Measurements from ENCODE around the gene PIAS3.

The PIAS3 gene

GRCh38 chr1:145887631-145888030, 28.8 kb upstream of the PIAS3 start:
- no peak for DNase-seq (ENCODE audit: extremely low read depth, low read depth)
- TF ChIP-seq CTCF (IDR thresholded peaks at IDR 0.05; ENCODE audit: low read depth, low read length, missing control alignments): no peak
- H3K4me3 ChIP-seq (replicated peaks; ENCODE audit: low read depth, low read length): no peak overlapping the region

- no peak for TF ChIP-seq CTCF (IDR thresholded peaks at IDR 0.05; ENCODE audit: low read depth, low read length, missing control alignments)
Measured at GRCh38 chr1:145886816-145887215, 27.9 kb upstream of the PIAS3 start.

GRCh38 chr1:145886390-145886789, 27.5 kb upstream of the PIAS3 start:
- no peak for TF ChIP-seq CTCF (IDR thresholded peaks at IDR 0.05; ENCODE audit: low read depth, low read length, missing control alignments)
- H3K4me3 ChIP-seq (replicated peaks; ENCODE audit: low read depth, low read length): peak overlapping the region; percentile 53
- DNase-seq (ENCODE audit: extremely low read depth, low read depth): no peak

More at GRCh38 chr1:145886816-145887215, 27.9 kb upstream of the PIAS3 start:
- no peak for DNase-seq (ENCODE audit: extremely low read depth, low read depth)
- H3K4me3 ChIP-seq (replicated peaks; ENCODE audit: low read depth, low read length): no peak overlapping the region

GRCh38 chr1:145885738-145886287, 26.9 kb upstream of the PIAS3 start, which contains the start of gene ANKRD35:
ANKRD35 (minus strand) TSS chr1:145885866; CDS start chr1:145885758, 108 bp downstream.
- no peak for DNase-seq (ENCODE audit: extremely low read depth, low read depth)
- H3K4me3 ChIP-seq (replicated peaks; ENCODE audit: low read depth, low read length): peak within 1 kb of the TSS; percentile 53
- no peak for TF ChIP-seq CTCF (IDR thresholded peaks at IDR 0.05; ENCODE audit: low read depth, low read length, missing control alignments)

- no peak for TF ChIP-seq CTCF (IDR thresholded peaks at IDR 0.05; ENCODE audit: low read depth, low read length, missing control alignments)
- DNase-seq (ENCODE audit: extremely low read depth, low read depth): no peak
- H3K4me3 ChIP-seq (replicated peaks; ENCODE audit: low read depth, low read length): no peak overlapping the region
Measured at GRCh38 chr1:145884675-145885074, 25.8 kb upstream of the PIAS3 start.

- no peak for TF ChIP-seq CTCF (IDR thresholded peaks at IDR 0.05; ENCODE audit: low read depth, low read length, missing control alignments)
- no peak for DNase-seq (ENCODE audit: extremely low read depth, low read depth)
- H3K4me3 ChIP-seq (replicated peaks; ENCODE audit: low read depth, low read length): no peak overlapping the region
Measured at GRCh38 chr1:145879775-145880174, 20.9 kb upstream of the PIAS3 start.

GRCh38 chr1:145878724-145879123, 19.8 kb upstream of the PIAS3 start:
- no peak for DNase-seq (ENCODE audit: extremely low read depth, low read depth)
- H3K4me3 ChIP-seq (replicated peaks; ENCODE audit: low read depth, low read length): no peak overlapping the region
- no peak for TF ChIP-seq CTCF (IDR thresholded peaks at IDR 0.05; ENCODE audit: low read depth, low read length, missing control alignments)
